Measurements from ENCODE around the gene SLC46A1.

Gene SLC46A1

DNA sequence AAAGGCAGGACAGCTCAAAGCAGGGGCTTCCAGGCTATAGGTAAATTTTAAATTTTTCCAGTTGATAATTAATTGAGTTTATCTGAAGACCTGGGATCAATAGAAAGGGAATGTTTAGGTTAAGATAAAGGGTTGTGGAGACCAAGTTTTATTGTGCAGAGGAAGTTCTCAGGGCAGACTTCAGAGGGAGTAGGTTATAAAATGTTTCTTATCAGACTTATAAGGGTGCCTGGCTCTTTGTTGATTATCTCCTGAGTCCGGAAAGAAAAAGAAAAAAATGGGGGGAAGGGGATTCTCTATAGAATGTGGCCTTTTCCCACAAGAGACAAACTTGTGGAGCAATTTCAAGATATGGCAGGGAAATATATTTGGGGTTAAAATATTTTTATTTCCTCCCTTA lies 15.9 kb downstream of the SLC46A1 start:
- Histone ChIP-seq H3K36me3 (ENCODE audit: control insufficient read depth, insufficient read depth, low read length) (peaks cover 26% of the 10 kb centered on the region), H3K27me3 (ENCODE audit: control insufficient read depth, insufficient read depth, low read length) (no peaks in the 10 kb centered on the region), H3K4me1 (ENCODE audit: control insufficient read depth, insufficient read depth, low read length) (no peaks in the 10 kb centered on the region), H3K4me3 (ENCODE audit: low read length) (no peak overlapping the region), H3K9ac (ENCODE audit: low read length) (no peak overlapping the region), H3K27ac (ENCODE audit: low read depth, low read length) (no peak overlapping the region)

DNA sequence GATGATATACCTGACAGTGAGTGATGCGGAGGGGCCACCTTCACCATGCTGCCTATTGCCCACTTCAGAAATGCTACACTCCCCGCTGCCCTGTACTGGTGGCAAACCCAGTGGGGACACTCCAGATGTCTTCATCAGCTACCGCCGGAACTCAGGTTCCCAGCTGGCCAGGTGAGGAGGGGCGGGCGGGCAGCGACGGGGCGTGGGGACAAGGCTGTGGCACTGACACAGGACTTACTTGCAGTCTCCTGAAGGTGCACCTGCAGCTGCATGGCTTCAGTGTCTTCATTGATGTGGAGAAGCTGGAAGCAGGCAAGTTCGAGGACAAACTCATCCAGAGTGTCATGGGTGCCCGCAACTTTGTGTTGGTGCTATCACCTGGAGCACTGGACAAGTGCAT lies 17.9 kb downstream of the SLC46A1 start:
- no peaks in the 10 kb centered on the region for H3K4me1 ChIP-seq (ENCODE audit: control insufficient read depth, insufficient read depth, low read length)
- no peak overlapping the region for H3K4me3 ChIP-seq (ENCODE audit: low read length)
- H3K9ac ChIP-seq (ENCODE audit: low read length) = no peak overlapping the region
- peaks cover 23% of the 10 kb centered on the region for H3K36me3 ChIP-seq (ENCODE audit: control insufficient read depth, insufficient read depth, low read length)
- no peak overlapping the region for H3K27ac ChIP-seq (ENCODE audit: low read depth, low read length)
- no peaks in the 10 kb centered on the region for H3K27me3 ChIP-seq (ENCODE audit: control insufficient read depth, insufficient read depth, low read length)

- Histone ChIP-seq H3K36me3 (ENCODE audit: control insufficient read depth, insufficient read depth, low read length) (peaks cover 20% of the 10 kb centered on the region), H3K27me3 (ENCODE audit: control insufficient read depth, insufficient read depth, low read length) (no peaks in the 10 kb centered on the region), H3K27ac (ENCODE audit: low read depth, low read length) (no peak overlapping the region), H3K9ac (ENCODE audit: low read length) (no peak overlapping the region), H3K4me1 (ENCODE audit: control insufficient read depth, insufficient read depth, low read length) (no peaks in the 10 kb centered on the region), H3K4me3 (ENCODE audit: low read length) (no peak overlapping the region)
These were observed 19.6 kb downstream of the SLC46A1 start for GRCh38 chr17:28386391-28386790.

DNA sequence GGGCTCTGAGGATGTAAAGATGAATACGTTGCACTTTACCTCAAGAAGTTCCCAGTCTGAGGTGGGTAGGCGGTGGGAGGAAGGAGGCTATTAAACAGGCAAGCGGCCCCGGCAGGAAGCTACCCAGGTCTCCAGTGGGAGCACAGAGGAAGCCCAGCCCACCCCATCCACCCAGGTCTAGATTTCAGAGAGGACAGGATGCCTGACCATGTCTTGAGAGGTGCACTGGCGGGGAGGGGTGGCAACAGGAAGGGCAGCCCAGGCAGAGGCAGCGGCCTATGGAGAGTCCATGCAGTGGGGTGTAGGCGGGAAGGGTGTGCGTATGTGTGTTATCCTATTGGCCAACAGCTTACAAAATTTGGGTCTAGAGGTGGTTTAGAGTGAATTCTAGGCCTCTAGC lies 20.6 kb downstream of the SLC46A1 start:
- Histone ChIP-seq H3K4me3 (ENCODE audit: low read length) (peak overlapping the region; percentile 67), H3K27ac (ENCODE audit: low read depth, low read length) (no peak overlapping the region), H3K27me3 (ENCODE audit: control insufficient read depth, insufficient read depth, low read length) (no peaks in the 10 kb centered on the region), H3K36me3 (ENCODE audit: control insufficient read depth, insufficient read depth, low read length) (peaks cover 14% of the 10 kb centered on the region), H3K9ac (ENCODE audit: low read length) (no peak overlapping the region), H3K4me1 (ENCODE audit: control insufficient read depth, insufficient read depth, low read length) (no peaks in the 10 kb centered on the region)

DNA sequence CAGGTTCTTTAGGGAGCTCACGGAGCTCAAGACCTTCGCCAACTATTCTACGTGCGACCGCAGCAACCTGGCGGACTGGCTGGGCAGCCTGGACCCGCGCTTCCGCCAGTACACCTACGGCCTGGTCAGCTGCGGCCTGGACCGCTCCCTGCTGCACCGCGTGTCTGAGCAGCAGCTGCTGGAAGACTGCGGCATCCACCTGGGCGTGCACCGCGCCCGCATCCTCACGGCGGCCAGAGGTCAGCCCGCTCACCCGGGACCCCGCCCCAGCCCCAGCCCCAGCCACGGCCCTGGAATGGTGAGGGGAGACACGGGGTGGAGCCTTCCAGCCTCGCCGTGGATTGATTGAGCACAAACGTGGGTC lies 21.0 kb downstream of the SLC46A1 start:
- Histone ChIP-seq H3K27ac (ENCODE audit: low read depth, low read length) (no peak overlapping the region), H3K9ac (ENCODE audit: low read length) (no peak overlapping the region), H3K4me3 (ENCODE audit: low read length) (peak overlapping the region; percentile 67)

GRCh38 chr17:28384281-28385036 lies 21.6 kb downstream of the SLC46A1 start:
- Histone ChIP-seq H3K27ac (ENCODE audit: low read depth, low read length) (no peak overlapping the region), H3K9ac (ENCODE audit: low read length) (peak overlapping the region; percentile 5), H3K4me1 (ENCODE audit: control insufficient read depth, insufficient read depth, low read length) (no peaks in the 10 kb centered on the region), H3K4me3 (ENCODE audit: low read length) (peak overlapping the region; percentile 67), H3K27me3 (ENCODE audit: control insufficient read depth, insufficient read depth, low read length) (no peaks in the 10 kb centered on the region), H3K36me3 (ENCODE audit: control insufficient read depth, insufficient read depth, low read length) (peaks cover 10% of the 10 kb centered on the region)

More for the DNA sequence above, 21.0 kb downstream of the SLC46A1 start:
- peaks cover 14% of the 10 kb centered on the region for H3K36me3 ChIP-seq (ENCODE audit: control insufficient read depth, insufficient read depth, low read length)
- H3K4me1 ChIP-seq (ENCODE audit: control insufficient read depth, insufficient read depth, low read length) = no peaks in the 10 kb centered on the region
- no peaks in the 10 kb centered on the region for H3K27me3 ChIP-seq (ENCODE audit: control insufficient read depth, insufficient read depth, low read length)

GRCh38 chr17:28381141-28381825 lies 24.7 kb downstream of the SLC46A1 start:
- Histone ChIP-seq H3K9ac (ENCODE audit: low read length) (no peak overlapping the region), H3K4me1 (ENCODE audit: control insufficient read depth, insufficient read depth, low read length) (no peaks in the 10 kb centered on the region), H3K27me3 (ENCODE audit: control insufficient read depth, insufficient read depth, low read length) (no peaks in the 10 kb centered on the region), H3K27ac (ENCODE audit: low read depth, low read length) (no peak overlapping the region), H3K36me3 (ENCODE audit: control insufficient read depth, insufficient read depth, low read length) (peaks cover 2% of the 10 kb centered on the region), H3K4me3 (ENCODE audit: low read length) (no peak overlapping the region)

GRCh38 chr17:28379814-28380801 lies 25.9 kb downstream of the SLC46A1 start:
- H3K4me1 ChIP-seq (ENCODE audit: control insufficient read depth, insufficient read depth, low read length) = no peaks in the 10 kb centered on the region
- H3K36me3 ChIP-seq (ENCODE audit: control insufficient read depth, insufficient read depth, low read length) = peaks cover 2% of the 10 kb centered on the region
- H3K27me3 ChIP-seq (ENCODE audit: control insufficient read depth, insufficient read depth, low read length) = no peaks in the 10 kb centered on the region
- H3K9ac ChIP-seq (ENCODE audit: low read length) = no peak overlapping the region
- H3K4me3 ChIP-seq (ENCODE audit: low read length) = no peak overlapping the region
- H3K27ac ChIP-seq (ENCODE audit: low read depth, low read length) = no peak overlapping the region

GRCh38 chr17:28372945-28373274 lies 33.1 kb downstream of the SLC46A1 start:
- Histone ChIP-seq H3K4me1 (ENCODE audit: control insufficient read depth, insufficient read depth, low read length) (peaks cover 6% of the 10 kb centered on the region), H3K27ac (ENCODE audit: low read depth, low read length) (no peak overlapping the region), H3K27me3 (ENCODE audit: control insufficient read depth, insufficient read depth, low read length) (no peaks in the 10 kb centered on the region), H3K36me3 (ENCODE audit: control insufficient read depth, insufficient read depth, low read length) (no peaks in the 10 kb centered on the region), H3K9ac (ENCODE audit: low read length) (no peak overlapping the region), H3K4me3 (ENCODE audit: low read length) (peak overlapping the region; percentile 81)

DNA sequence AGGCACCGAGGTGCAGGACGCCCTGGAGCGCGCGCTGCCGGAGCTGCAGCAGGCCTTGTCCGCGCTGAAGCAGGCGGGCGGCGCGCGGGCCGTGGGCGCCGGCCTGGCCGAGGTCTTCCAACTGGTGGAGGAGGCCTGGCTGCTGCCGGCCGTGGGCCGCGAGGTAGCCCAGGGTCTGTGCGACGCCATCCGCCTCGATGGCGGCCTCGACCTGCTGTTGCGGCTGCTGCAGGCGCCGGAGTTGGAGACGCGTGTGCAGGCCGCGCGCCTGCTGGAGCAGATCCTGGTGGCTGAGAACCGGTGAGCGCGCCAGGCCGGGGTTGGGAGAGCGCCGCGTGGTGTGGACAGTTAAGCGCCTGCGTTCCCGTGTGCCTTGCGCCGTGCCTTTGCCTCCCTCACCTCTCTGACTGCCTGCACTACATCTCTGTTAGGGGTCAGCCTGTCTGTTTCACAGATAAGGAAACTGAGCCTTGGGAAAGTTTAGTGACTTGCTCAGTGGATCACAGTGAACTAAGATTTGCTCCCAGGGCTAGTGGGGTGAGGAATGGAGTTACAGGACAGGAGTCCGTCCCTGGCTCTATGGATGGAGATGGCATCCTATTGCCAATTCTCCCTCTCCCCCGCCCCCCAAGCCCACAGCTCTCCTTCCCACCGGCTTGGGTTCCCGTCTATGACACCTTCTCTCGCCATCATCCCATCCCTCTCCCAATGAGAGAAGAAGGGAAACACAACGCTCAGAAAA lies 33.6 kb downstream of the SLC46A1 start:
- no peaks in the 10 kb centered on the region for H3K36me3 ChIP-seq (ENCODE audit: control insufficient read depth, insufficient read depth, low read length)
- H3K4me3 ChIP-seq (ENCODE audit: low read length) = peak overlapping the region; percentile 81
- peaks cover 6% of the 10 kb centered on the region for H3K4me1 ChIP-seq (ENCODE audit: control insufficient read depth, insufficient read depth, low read length)
- no peaks in the 10 kb centered on the region for H3K27me3 ChIP-seq (ENCODE audit: control insufficient read depth, insufficient read depth, low read length)
- H3K27ac ChIP-seq (ENCODE audit: low read depth, low read length) = peak overlapping the region; percentile 38
- no peak overlapping the region for H3K9ac ChIP-seq (ENCODE audit: low read length)

GRCh38 chr17:28371245-28372202 lies 34.5 kb downstream of the SLC46A1 start, which contains the start of gene SARM1:
Gene SARM1 (plus strand): TSS chr17:28371694. CDS start chr17:28372033, 339 bp downstream.
- H3K27ac ChIP-seq (ENCODE audit: low read depth, low read length) = peak within 1 kb of the TSS; percentile 38
- H3K4me3 ChIP-seq (ENCODE audit: low read length) = peak within 1 kb of the TSS; percentile 81
- no peaks in the 10 kb centered on the region for H3K27me3 ChIP-seq (ENCODE audit: control insufficient read depth, insufficient read depth, low read length)
- no peaks in the 10 kb centered on the region for H3K36me3 ChIP-seq (ENCODE audit: control insufficient read depth, insufficient read depth, low read length)
- peaks cover 6% of the 10 kb centered on the region for H3K4me1 ChIP-seq (ENCODE audit: control insufficient read depth, insufficient read depth, low read length)
- no peak within 1 kb of the TSS for H3K9ac ChIP-seq (ENCODE audit: low read length)
